ENCODE data around the gene SPON1. TPM values are rescaled to one million over a fixed set of nuclear protein-coding genes. Genes with fewer than 3 reads are reported as not detected.

Gene SPON1
- total and polyA plus RNA-seq, 2 experiments from 2014 or later = 2.9 to 6.4 TPM

- H4K20me1 ChIP-seq (replicated peaks; ENCODE audit: insufficient read depth) = peaks cover 65% of the 10 kb centered on the region
- no peaks in the 10 kb centered on the region for H3F3A ChIP-seq (replicated peaks; ENCODE audit: low read depth)
- Mint-ChIP-seq H3K9me3 (no peaks in the 10 kb centered on the region), H3K27ac (no peak overlapping the region), H3K4me1 (peaks cover 43% of the 10 kb centered on the region), H3K36me3 (ENCODE audit: low read depth) (no peaks in the 10 kb centered on the region), H3K27me3 (ENCODE audit: insufficient read depth, low read depth, poor library complexity) (no peaks in the 10 kb centered on the region), H3K4me3 (no peak overlapping the region)
- H3K27ac ChIP-seq (ENCODE audit: low read depth) = peak overlapping the region; percentile 22
- no peak overlapping the region for H2AFZ ChIP-seq
- 0 out of 2 replicates have a peak overlapping the region, but pooled peaks have one; percentile 12 for H3K4me2 ChIP-seq
- H3K36me3 ChIP-seq (ENCODE audit: insufficient read depth) = no peaks in the 10 kb centered on the region
- peaks cover 100% of the 10 kb centered on the region for H3K79me2 ChIP-seq (replicated peaks; ENCODE audit: insufficient read depth)
- no peaks in the 10 kb centered on the region for H3K9me2 ChIP-seq (ENCODE audit: insufficient read depth)
- no peaks in the 10 kb centered on the region for H3K27me3 ChIP-seq (ENCODE audit: insufficient read depth)
- ATAC-seq = no peak
- H3K4me3 ChIP-seq = no peak overlapping the region
- TF ChIP-seq STAT1 (IDR thresholded peaks at IDR 0.05; ENCODE audit: unreplicated experiment) (no peak), EZH2phosphoT487 (IDR thresholded peaks at IDR 0.05; ENCODE audit: unreplicated experiment) (no peak), JUNB (IDR thresholded peaks at IDR 0.05; ENCODE audit: unreplicated experiment) (no peak), REST (IDR thresholded peaks at IDR 0.05; ENCODE audit: unreplicated experiment) (no peak), ZNF331 (CRISPR knock-in tag; IDR thresholded peaks at IDR 0.05; ENCODE audit: low read depth) (no peak), POLR2AphosphoS5 (IDR thresholded peaks at IDR 0.05; ENCODE audit: low read depth) (no peak), CREB1 (CRISPR knock-in tag; IDR thresholded peaks at IDR 0.05; ENCODE audit: low read depth) (no peak), EZH2 (IDR thresholded peaks at IDR 0.05; ENCODE audit: low read depth, unreplicated experiment) (no peak), NANOG (IDR thresholded peaks at IDR 0.05; ENCODE audit: borderline replicate concordance) (no peak), ZNF114 (CRISPR knock-in tag; IDR thresholded peaks at IDR 0.05) (no peak)
- TF ChIP-seq, protein P1, sequence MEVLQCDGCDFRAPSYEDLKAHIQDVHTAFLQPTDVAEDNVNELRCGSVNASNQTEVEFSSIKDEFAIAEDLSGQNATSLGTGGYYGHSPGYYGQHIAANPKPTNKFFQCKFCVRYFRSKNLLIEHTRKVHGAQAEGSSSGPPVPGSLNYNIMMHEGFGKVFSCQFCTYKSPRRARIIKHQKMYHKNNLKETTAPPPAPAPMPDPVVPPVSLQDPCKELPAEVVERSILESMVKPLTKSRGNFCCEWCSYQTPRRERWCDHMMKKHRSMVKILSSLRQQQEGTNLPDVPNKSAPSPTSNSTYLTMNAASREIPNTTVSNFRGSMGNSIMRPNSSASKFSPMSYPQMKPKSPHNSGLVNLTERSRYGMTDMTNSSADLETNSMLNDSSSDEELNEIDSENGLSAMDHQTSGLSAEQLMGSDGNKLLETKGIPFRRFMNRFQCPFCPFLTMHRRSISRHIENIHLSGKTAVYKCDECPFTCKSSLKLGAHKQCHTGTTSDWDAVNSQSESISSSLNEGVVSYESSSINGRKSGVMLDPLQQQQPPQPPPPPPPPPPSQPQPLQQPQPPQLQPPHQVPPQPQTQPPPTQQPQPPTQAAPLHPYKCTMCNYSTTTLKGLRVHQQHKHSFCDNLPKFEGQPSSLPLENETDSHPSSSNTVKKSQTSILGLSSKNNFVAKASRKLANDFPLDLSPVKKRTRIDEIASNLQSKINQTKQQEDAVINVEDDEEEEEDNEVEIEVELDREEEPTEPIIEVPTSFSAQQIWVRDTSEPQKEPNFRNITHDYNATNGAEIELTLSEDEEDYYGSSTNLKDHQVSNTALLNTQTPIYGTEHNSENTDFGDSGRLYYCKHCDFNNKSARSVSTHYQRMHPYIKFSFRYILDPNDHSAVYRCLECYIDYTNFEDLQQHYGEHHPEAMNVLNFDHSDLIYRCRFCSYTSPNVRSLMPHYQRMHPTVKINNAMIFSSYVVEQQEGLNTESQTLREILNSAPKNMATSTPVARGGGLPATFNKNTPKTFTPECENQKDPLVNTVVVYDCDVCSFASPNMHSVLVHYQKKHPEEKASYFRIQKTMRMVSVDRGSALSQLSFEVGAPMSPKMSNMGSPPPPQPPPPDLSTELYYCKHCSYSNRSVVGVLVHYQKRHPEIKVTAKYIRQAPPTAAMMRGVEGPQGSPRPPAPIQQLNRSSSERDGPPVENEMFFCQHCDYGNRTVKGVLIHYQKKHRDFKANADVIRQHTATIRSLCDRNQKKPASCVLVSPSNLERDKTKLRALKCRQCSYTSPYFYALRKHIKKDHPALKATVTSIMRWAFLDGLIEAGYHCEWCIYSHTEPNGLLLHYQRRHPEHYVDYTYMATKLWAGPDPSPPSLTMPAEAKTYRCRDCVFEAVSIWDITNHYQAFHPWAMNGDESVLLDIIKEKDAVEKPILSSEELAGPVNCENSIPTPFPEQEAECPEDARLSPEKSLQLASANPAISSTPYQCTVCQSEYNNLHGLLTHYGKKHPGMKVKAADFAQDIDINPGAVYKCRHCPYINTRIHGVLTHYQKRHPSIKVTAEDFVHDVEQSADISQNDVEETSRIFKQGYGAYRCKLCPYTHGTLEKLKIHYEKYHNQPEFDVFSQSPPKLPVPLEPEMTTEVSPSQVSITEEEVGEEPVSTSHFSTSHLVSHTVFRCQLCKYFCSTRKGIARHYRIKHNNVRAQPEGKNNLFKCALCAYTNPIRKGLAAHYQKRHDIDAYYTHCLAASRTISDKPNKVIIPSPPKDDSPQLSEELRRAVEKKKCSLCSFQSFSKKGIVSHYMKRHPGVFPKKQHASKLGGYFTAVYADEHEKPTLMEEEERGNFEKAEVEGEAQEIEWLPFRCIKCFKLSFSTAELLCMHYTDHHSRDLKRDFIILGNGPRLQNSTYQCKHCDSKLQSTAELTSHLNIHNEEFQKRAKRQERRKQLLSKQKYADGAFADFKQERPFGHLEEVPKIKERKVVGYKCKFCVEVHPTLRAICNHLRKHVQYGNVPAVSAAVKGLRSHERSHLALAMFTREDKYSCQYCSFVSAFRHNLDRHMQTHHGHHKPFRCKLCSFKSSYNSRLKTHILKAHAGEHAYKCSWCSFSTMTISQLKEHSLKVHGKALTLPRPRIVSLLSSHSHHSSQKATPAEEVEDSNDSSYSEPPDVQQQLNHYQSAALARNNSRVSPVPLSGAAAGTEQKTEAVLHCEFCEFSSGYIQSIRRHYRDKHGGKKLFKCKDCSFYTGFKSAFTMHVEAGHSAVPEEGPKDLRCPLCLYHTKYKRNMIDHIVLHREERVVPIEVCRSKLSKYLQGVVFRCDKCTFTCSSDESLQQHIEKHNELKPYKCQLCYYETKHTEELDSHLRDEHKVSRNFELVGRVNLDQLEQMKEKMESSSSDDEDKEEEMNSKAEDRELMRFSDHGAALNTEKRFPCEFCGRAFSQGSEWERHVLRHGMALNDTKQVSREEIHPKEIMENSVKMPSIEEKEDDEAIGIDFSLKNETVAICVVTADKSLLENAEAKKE (CRISPR knock-in tag; IDR thresholded peaks at IDR 0.05) = no peak
- TF ChIP-seq, protein P2, sequence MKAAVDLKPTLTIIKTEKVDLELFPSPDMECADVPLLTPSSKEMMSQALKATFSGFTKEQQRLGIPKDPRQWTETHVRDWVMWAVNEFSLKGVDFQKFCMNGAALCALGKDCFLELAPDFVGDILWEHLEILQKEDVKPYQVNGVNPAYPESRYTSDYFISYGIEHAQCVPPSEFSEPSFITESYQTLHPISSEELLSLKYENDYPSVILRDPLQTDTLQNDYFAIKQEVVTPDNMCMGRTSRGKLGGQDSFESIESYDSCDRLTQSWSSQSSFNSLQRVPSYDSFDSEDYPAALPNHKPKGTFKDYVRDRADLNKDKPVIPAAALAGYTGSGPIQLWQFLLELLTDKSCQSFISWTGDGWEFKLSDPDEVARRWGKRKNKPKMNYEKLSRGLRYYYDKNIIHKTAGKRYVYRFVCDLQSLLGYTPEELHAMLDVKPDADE (IDR thresholded peaks at IDR 0.05) = no peak
- TF ChIP-seq, protein P3, sequence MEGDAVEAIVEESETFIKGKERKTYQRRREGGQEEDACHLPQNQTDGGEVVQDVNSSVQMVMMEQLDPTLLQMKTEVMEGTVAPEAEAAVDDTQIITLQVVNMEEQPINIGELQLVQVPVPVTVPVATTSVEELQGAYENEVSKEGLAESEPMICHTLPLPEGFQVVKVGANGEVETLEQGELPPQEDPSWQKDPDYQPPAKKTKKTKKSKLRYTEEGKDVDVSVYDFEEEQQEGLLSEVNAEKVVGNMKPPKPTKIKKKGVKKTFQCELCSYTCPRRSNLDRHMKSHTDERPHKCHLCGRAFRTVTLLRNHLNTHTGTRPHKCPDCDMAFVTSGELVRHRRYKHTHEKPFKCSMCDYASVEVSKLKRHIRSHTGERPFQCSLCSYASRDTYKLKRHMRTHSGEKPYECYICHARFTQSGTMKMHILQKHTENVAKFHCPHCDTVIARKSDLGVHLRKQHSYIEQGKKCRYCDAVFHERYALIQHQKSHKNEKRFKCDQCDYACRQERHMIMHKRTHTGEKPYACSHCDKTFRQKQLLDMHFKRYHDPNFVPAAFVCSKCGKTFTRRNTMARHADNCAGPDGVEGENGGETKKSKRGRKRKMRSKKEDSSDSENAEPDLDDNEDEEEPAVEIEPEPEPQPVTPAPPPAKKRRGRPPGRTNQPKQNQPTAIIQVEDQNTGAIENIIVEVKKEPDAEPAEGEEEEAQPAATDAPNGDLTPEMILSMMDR (conservative IDR thresholded peaks at IDR 0.05; ENCODE audit: low read depth in 2 of 2) = no peak
- H3K4me1 ChIP-seq (ENCODE audit: insufficient read depth) = peaks cover 86% of the 10 kb centered on the region
- DNase-seq (ENCODE audit: low spot score) = no peak
Observed at GRCh38 chr11:14308897-14309387, 346.4 kb downstream of the SPON1 start.
